ENCODE data around the gene CORO2A. TPM values are rescaled to one million over a fixed set of nuclear protein-coding genes. Genes with fewer than 3 reads are reported as not detected.

The CORO2A gene, protein sequence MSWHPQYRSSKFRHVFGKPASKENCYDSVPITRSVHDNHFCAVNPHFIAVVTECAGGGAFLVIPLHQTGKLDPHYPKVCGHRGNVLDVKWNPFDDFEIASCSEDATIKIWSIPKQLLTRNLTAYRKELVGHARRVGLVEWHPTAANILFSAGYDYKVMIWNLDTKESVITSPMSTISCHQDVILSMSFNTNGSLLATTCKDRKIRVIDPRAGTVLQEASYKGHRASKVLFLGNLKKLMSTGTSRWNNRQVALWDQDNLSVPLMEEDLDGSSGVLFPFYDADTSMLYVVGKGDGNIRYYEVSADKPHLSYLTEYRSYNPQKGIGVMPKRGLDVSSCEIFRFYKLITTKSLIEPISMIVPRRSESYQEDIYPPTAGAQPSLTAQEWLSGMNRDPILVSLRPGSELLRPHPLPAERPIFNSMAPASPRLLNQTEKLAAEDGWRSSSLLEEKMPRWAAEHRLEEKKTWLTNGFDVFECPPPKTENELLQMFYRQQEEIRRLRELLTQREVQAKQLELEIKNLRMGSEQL
- total RNA-seq: 0.87 and 0.96 TPM in 2 replicates

DNA sequence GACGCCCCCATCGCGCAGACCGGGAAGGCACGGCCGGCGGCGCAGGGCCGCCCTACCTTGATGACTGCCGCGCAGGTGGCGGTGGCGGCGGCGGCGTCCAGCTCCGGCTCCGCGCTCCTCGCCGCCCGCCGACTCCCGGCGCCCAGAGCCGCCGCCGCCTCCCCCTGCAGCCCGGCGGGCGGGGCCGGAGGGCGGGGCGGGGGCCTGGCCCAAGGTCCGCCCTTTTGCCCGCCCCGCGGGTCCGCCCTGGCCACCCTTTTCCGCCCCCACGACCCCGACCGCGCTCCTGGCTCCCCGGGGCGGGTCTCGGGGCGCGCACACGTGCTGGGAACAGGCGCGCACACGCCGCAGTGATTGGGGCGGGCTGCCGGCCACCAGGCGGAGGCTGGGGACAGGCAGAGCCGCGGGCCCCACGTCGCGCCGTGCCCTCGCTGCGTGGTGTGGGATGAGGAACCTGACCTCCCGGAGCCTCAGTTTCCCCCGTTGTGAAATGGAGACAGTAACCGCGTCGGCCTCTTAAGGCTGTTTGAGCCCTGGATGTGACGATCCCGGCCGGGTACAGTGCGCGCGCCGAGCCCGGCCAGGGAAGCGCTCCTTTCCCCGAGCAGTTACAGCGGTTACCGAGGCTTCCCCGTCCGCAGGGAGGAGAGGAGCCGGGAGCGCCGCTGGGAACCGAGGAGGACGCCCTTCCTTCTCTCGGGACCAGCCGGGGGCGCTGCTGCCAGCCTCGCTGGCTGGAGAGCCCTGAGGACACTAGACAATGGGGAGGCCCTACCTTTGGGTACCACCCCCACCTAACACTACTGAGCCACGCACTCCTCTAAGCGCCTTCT lies at the start of gene CORO2A:
Gene CORO2A, minus strand, starts transcription at position 135 of the 833 bp plus-strand sequence. CDS start 34,977 bp downstream, outside the sequence.
- no peaks in the 10 kb centered on the region for H3K36me3 Mint-ChIP-seq (ENCODE audit: low read depth)
- intact Hi-C loops (cut with micrococcal nuclease): loop anchor here (1.0 to 2.0 kb wide), 3 partner anchors 62 to 117 kb away; partner anchors contain the start of genes TBC1D2 and TRIM14

DNA sequence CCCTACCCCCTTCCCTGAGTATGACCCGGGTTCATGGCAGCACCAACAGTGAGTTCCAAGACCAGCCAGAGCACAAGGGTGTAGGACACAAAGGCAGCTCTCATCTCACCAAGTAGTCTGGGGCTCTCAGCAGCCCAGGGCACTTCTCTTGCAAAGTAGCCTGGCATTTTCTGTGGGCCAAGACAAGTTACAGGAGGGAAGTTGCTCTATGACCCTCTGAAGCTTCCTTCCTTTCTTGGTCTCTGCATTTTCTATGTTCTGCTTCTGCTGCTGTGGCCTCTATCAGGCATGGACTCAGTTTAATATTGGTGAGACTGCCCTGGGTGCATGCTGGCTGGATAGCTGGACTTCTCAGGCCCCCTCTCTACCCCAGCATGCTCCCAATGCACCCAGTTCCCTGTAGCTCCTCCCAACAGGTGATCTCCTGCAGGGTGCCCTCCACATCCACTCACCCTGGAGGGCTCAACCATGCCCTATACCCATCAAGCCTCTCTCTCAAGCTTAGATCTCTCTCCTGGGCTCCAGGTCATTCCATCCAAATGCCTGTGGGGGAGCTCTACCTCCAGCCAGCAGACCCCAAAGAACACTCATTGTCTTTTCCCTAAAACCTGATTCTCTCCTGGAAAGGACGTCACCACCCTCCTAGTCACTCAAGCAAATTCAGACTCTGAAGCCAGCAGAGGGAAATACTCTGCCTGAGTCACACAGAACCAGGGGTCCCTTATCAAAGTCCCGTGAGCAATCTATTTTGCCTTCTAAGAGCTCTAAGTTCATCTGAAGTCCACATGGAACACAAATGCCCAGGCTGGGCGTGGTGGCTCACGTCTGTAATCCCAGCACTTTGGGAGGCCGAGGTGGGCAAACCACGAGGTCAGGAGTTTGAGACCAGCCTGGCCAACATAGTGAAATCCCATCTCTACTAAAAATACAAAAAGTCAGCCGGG lies 49.2 kb upstream of the CORO2A start:
- H3K4me3 Mint-ChIP-seq (ENCODE audit: low read depth): no peak overlapping the region
- H3K27me3 Mint-ChIP-seq (ENCODE audit: low read depth): no peaks in the 10 kb centered on the region
- H3K9me3 Mint-ChIP-seq: no peaks in the 10 kb centered on the region
- H3K27ac Mint-ChIP-seq: no peak overlapping the region
- H3K36me3 Mint-ChIP-seq (ENCODE audit: low read depth): no peaks in the 10 kb centered on the region
- no peak for DNase-seq (ENCODE audit: low spot score)
- intact Hi-C loops (cut with micrococcal nuclease): no loop called here
- H3K4me1 Mint-ChIP-seq (ENCODE audit: low read depth): peaks cover 3% of the 10 kb centered on the region

More for the DNA sequence above, at the start of gene CORO2A:
- H3K9me3 Mint-ChIP-seq: no peaks in the 10 kb centered on the region
- H3K4me1 Mint-ChIP-seq (ENCODE audit: low read depth): peaks cover 9% of the 10 kb centered on the region
- H3K27me3 Mint-ChIP-seq (ENCODE audit: low read depth): peaks cover 14% of the 10 kb centered on the region
- H3K4me3 Mint-ChIP-seq (ENCODE audit: low read depth): peak within 1 kb of the TSS; percentile 83
- DNase-seq (ENCODE audit: low spot score): peak; percentile 59
- H3K27ac Mint-ChIP-seq: no peak within 1 kb of the TSS

DNA sequence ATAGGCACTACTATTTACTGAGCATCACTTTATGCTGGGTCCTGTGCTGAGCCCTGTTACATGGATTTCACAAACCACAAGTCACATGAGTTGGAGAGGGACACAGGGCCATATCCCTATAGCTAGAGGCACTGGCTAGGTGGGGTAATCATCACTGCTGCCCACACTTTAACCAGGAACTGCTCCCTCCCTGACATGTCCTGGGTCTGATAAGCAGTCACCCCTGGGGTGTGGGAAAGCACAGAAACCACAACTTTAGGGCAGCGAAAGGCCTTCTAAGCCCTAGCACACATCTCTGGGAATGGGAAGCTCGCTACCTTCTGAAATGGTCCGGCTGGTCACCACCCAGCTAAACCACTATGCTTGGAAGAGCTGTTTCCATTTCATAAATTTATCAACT lies 48.0 kb upstream of the CORO2A start:
- Mint-ChIP-seq H3K36me3 (ENCODE audit: low read depth) (no peaks in the 10 kb centered on the region), H3K27me3 (ENCODE audit: low read depth) (no peaks in the 10 kb centered on the region), H3K9me3 (no peaks in the 10 kb centered on the region), H3K4me3 (ENCODE audit: low read depth) (no peak overlapping the region), H3K4me1 (ENCODE audit: low read depth) (no peaks in the 10 kb centered on the region), H3K27ac (no peak overlapping the region)
- intact Hi-C loops (cut with micrococcal nuclease): no loop called here
- DNase-seq (ENCODE audit: low spot score): no peak

GRCh38 chr9:98236901-98237487 lies 44.6 kb upstream of the CORO2A start:
- Mint-ChIP-seq H3K27me3 (ENCODE audit: low read depth) (no peaks in the 10 kb centered on the region), H3K27ac (no peak overlapping the region), H3K4me3 (ENCODE audit: low read depth) (no peak overlapping the region), H3K9me3 (no peaks in the 10 kb centered on the region), H3K36me3 (ENCODE audit: low read depth) (no peaks in the 10 kb centered on the region), H3K4me1 (ENCODE audit: low read depth) (peaks cover 2% of the 10 kb centered on the region)
- intact Hi-C loops (cut with micrococcal nuclease): no loop called here
- DNase-seq (ENCODE audit: low spot score): no peak

DNA sequence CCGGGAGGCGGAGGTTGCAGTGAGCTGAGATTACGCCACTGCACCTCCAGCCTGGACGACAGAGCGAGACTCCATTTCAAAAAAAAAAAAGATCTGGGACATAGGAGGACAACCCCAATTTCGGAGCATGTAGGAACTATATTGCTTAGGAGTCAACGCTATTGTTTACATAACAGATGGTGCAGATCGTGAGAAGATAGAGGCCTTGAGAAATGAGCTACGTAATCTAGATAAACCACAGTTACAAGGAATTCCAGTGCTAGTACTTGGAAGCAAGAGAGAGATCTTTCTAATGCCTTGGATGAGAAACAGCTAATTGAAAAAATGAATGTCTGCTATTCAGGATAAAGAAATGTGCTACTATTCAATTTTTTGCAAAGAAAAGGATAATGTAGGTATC lies 42.7 kb upstream of the CORO2A start:
- no peak for DNase-seq (ENCODE audit: low spot score)
- Mint-ChIP-seq H3K36me3 (ENCODE audit: low read depth) (no peaks in the 10 kb centered on the region), H3K27me3 (ENCODE audit: low read depth) (no peaks in the 10 kb centered on the region), H3K9me3 (no peaks in the 10 kb centered on the region), H3K27ac (no peak overlapping the region), H3K4me1 (ENCODE audit: low read depth) (peaks cover 2% of the 10 kb centered on the region), H3K4me3 (ENCODE audit: low read depth) (no peak overlapping the region)
- intact Hi-C loops (cut with micrococcal nuclease): no loop called here

- no peaks in the 10 kb centered on the region for H3K27me3 Mint-ChIP-seq (ENCODE audit: low read depth)
Measured at GRCh38 chr9:98234245-98234825, 41.9 kb upstream of the CORO2A start.

GRCh38 chr9:98232926-98233325 lies 40.5 kb upstream of the CORO2A start:
- no peak for DNase-seq (ENCODE audit: low spot score)
- Mint-ChIP-seq H3K9me3 (no peaks in the 10 kb centered on the region), H3K4me3 (ENCODE audit: low read depth) (no peak overlapping the region), H3K27ac (no peak overlapping the region), H3K4me1 (ENCODE audit: low read depth) (peaks cover 2% of the 10 kb centered on the region), H3K36me3 (ENCODE audit: low read depth) (no peaks in the 10 kb centered on the region), H3K27me3 (ENCODE audit: low read depth) (no peaks in the 10 kb centered on the region)
- intact Hi-C loops (cut with micrococcal nuclease): no loop called here

More at GRCh38 chr9:98234245-98234825, 41.9 kb upstream of the CORO2A start:
- Mint-ChIP-seq H3K9me3 (no peaks in the 10 kb centered on the region), H3K4me1 (ENCODE audit: low read depth) (peaks cover 2% of the 10 kb centered on the region), H3K36me3 (ENCODE audit: low read depth) (no peaks in the 10 kb centered on the region), H3K27ac (no peak overlapping the region), H3K4me3 (ENCODE audit: low read depth) (no peak overlapping the region)
- intact Hi-C loops (cut with micrococcal nuclease): no loop called here
- no peak for DNase-seq (ENCODE audit: low spot score)

DNA sequence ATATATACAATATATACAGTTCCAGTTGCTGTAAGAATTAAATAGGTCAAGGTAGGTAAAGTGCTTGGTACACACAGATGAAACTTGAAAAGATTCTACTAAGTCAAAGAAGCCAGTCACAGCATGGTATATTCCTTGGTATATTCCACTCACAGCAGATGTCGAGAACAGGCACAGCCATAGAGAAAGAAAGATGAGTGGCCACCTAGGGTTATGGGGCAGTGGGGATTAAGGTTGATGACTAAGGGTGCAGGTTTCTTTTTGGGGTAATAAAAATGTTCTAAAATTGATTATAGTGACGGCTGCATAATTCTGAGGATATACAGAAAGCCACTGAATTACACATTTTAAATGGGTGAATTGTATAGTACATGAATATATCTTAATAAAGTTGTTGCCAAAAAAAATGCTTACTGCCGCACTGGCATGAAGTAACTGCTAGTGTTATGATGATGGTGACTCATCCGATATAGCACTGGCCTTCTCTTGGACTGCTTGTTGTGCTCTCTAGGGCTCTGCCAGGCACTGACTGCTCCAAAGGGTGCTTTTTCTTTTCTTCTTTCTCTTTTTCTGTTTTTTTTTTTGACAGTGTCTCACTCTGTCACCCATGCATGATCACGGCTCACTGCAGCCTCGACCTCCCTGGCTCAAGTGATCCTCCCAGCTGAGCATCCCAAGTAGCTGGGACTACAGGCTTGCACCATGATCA lies 39.5 kb upstream of the CORO2A start:
- no peaks in the 10 kb centered on the region for H3K9me3 Mint-ChIP-seq
- H3K36me3 Mint-ChIP-seq (ENCODE audit: low read depth): no peaks in the 10 kb centered on the region
- intact Hi-C loops (cut with micrococcal nuclease): no loop called here
- H3K4me1 Mint-ChIP-seq (ENCODE audit: low read depth): peaks cover 2% of the 10 kb centered on the region
- H3K27ac Mint-ChIP-seq: no peak overlapping the region
- DNase-seq (ENCODE audit: low spot score): no peak
- H3K27me3 Mint-ChIP-seq (ENCODE audit: low read depth): no peaks in the 10 kb centered on the region
- no peak overlapping the region for H3K4me3 Mint-ChIP-seq (ENCODE audit: low read depth)

GRCh38 chr9:98230789-98231188 lies 38.4 kb upstream of the CORO2A start:
- intact Hi-C loops (cut with micrococcal nuclease): no loop called here
- no peak overlapping the region for H3K4me3 Mint-ChIP-seq (ENCODE audit: low read depth)
- H3K27ac Mint-ChIP-seq: no peak overlapping the region
- no peak for DNase-seq (ENCODE audit: low spot score)
- H3K27me3 Mint-ChIP-seq (ENCODE audit: low read depth): no peaks in the 10 kb centered on the region
- no peaks in the 10 kb centered on the region for H3K36me3 Mint-ChIP-seq (ENCODE audit: low read depth)
- no peaks in the 10 kb centered on the region for H3K9me3 Mint-ChIP-seq
- H3K4me1 Mint-ChIP-seq (ENCODE audit: low read depth): peaks cover 2% of the 10 kb centered on the region

DNA sequence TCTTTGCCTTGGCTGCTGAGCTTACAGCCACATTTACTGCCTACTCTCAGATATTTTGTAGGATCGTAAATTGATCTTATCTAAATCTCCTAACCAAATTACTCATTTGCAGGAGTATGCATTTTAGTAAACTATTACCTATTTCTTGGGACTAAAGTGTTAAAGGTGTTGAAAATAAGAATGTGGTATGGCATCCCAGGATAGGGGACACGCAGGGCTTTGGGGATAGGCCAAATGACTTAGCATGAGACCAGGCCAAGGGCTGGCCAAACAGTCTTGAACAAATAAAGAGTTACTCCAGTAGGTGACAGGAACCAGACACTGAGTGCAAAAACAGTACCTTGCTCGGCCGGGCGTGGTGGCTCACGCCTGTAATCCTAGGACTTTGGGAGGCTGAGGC lies 37.9 kb upstream of the CORO2A start:
- Mint-ChIP-seq H3K4me1 (ENCODE audit: low read depth) (peaks cover 2% of the 10 kb centered on the region), H3K36me3 (ENCODE audit: low read depth) (no peaks in the 10 kb centered on the region), H3K4me3 (ENCODE audit: low read depth) (no peak overlapping the region), H3K27me3 (ENCODE audit: low read depth) (no peaks in the 10 kb centered on the region), H3K27ac (no peak overlapping the region), H3K9me3 (no peaks in the 10 kb centered on the region)
- intact Hi-C loops (cut with micrococcal nuclease): no loop called here
- DNase-seq (ENCODE audit: low spot score): no peak

DNA sequence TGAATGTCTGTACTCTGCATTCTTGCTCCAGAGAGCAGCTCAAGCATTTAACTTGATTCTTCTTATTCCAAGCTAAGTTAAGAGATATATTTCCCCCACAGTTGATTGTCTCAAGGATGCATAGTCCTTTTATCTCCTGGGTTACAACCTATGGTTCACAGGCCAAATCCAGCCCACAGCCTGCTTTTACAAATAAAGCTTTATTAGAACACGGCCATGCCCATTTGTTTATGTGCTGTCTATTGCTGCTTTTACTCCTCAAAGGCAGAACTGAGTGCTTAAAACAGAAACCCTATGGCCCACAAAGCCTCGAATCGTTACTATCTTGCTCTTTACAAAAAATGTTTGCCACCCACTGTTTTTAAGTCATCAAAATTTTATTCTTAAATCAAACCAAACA lies 37.2 kb upstream of the CORO2A start:
- Mint-ChIP-seq H3K27ac (no peak overlapping the region), H3K9me3 (no peaks in the 10 kb centered on the region), H3K27me3 (ENCODE audit: low read depth) (no peaks in the 10 kb centered on the region), H3K4me1 (ENCODE audit: low read depth) (no peaks in the 10 kb centered on the region), H3K4me3 (ENCODE audit: low read depth) (no peak overlapping the region), H3K36me3 (ENCODE audit: low read depth) (no peaks in the 10 kb centered on the region)
- intact Hi-C loops (cut with micrococcal nuclease): no loop called here
- no peak for DNase-seq (ENCODE audit: low spot score)
